ENCODE data around the gene GMPPB. TPM values are rescaled to one million over a fixed set of nuclear protein-coding genes. Genes with fewer than 3 reads are reported as not detected.
"Not testable (repeated sequence)": the region's sequence is repeated elsewhere in the genome, so short reads cannot be mapped to it uniquely, and the experiment has no call there.

GMPPB gene
- polyA plus RNA-seq, 4 donors, result 12.8 to 17.0 (median 14.0) TPM

DNA sequence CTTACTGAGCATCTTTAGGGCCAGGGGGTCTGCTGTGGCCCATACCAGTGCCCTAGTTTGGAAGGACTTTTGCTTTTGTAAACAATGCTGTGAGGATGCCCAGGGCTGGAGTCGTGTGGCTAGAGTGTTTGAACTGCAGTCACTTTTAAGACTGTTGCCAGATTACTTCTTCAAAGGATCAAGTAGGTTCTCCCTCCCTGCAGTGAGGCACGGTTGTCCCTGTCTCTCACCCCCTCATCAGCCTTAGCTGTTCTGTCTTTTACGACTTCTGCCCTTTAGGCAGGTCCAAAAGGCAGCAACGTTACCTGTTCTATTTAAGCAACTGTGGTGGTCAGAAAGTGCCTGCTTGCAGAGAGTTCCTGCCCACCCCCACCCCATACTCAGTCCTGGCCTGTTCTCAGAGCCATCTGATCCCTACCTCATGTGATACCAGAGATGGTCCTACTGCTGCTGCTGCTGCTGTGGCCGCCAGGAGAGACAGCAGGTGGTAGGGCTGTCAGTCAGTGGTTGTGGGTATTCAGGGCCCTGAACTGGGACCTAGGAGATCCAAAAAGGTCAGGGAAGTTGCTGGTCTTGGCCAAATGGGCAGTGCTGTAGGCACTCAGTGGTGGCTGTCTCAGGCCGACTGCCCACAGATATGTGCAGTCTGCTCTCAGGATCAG, 29.2 kb downstream of the GMPPB start:
- not testable (repeated sequence) for DNase-seq (ENCODE audit: low read depth in 4 of 4, low spot score in 3 of 4)

DNA sequence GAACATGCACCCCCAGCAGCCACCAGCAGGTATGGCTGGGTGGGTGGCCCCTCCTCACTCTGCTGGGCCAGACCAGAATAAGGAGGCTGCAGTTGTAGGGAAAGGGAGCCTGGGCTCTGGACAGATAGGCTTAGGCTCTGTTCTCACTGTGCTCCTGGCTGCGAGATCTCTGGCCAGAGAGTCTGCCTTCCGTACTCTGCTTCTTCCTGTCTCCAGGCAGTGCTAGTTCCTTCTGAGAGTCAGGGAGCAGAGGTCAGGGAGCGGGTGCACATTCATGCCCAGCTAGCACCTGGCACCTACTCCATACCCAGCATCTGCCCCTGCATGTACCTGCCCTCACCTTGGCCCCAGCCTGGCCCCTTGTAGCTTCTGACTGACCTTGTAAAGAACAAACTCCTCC, 32.3 kb downstream of the GMPPB start:
- not testable (repeated sequence) for DNase-seq (ENCODE audit: low read depth in 4 of 4, low spot score in 3 of 4)

- not testable (repeated sequence) for DNase-seq (ENCODE audit: low read depth in 4 of 4, low spot score in 3 of 4)
Measured at GRCh38 chr3:49690856-49691255, 32.9 kb downstream of the GMPPB start.

DNA sequence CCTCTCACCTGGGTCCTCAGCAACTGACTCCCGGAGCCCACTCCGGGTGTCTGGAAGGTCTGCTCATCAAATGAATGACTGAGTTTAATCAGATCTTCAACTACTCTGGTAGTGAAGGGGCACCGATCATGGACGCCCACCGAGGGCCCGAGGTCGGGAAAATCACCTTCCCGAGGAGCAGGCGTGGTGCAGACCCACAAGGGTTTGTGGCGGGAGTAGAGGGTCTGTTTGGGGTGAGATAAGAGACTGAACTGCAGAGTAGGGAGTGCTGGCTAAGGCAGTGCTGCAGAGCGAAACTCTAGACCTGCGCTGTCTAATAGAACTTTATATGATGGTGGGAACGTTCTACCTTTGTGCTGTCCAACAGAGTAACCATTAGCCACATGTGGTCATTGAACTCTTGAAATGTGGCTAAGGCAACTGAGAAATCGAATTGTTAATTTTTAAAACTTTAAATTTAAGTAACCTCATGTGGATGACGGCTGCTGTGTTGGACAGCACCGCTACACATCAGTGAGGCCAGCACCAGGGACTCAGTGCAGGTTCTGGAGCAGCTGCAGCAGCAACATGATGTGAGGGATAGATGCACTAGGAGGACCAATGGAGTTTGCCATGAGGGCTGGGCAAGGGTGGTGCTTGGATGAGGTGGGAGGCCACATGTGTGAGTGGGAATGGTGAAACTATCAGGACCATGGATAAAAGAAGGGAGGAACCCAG, 33.7 kb downstream of the GMPPB start:
- not testable (repeated sequence) for DNase-seq (ENCODE audit: low read depth in 4 of 4, low spot score in 3 of 4)

- DNase-seq (ENCODE audit: low read depth in 4 of 4, low spot score in 3 of 4), result peak; percentile 85 to 92 (median 88)
Measured at GRCh38 chr3:49689046-49689907, 34.5 kb downstream of the GMPPB start, which contains the start of the genes MST1 and RNF123. MST1 (minus strand) TSS chr3:49689474; CDS start chr3:49688691, 783 bp downstream. RNF123 (plus strand) TSS chr3:49689557; CDS start chr3:49691166, 1,609 bp downstream.

DNA sequence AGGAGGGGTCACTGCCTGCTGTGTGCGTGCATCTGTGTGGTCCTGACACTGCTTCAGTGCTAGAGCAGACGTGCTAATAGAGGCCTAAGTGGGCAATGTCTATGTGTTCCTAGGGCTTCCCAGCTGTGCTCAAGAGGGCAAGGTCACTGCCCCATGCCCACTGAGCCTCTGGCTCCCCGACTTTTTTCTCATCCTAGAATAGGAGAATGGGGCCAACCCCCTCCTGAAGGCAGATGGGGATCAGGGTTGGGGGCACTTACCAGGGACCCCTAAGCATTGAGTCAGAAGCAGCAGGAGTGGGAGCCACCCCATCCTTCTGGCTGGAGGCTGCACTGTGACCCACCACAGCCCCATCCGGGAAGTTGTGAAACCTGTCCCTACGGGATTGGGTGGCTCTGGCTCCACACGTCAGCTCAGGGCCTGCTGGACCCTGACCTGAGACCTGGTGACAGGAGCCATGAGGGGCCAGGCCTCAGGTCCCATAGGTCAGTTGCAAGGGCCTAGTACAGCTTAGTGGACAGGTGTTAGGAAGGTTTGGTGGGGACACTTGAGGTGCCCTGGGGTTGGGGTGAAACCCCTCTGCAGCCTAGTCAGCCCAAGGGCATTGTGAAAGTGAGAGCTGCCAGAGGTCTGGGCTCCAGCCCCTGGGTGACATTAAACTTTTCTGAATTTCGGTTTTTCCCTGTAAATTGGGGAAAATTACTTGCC, 35.3 kb downstream of the GMPPB start:
- DNase-seq (ENCODE audit: low read depth in 4 of 4, low spot score in 3 of 4), result not testable (repeated sequence)

GRCh38 chr3:49687424-49687795, 36.3 kb downstream of the GMPPB start:
- DNase-seq (ENCODE audit: low read depth in 4 of 4, low spot score in 3 of 4), result not testable (repeated sequence)

GRCh38 chr3:49686769-49687423, 36.9 kb downstream of the GMPPB start:
- peak in 1 of 4 donors; percentile 55 for DNase-seq (ENCODE audit: low read depth in 4 of 4, low spot score in 3 of 4)

DNA sequence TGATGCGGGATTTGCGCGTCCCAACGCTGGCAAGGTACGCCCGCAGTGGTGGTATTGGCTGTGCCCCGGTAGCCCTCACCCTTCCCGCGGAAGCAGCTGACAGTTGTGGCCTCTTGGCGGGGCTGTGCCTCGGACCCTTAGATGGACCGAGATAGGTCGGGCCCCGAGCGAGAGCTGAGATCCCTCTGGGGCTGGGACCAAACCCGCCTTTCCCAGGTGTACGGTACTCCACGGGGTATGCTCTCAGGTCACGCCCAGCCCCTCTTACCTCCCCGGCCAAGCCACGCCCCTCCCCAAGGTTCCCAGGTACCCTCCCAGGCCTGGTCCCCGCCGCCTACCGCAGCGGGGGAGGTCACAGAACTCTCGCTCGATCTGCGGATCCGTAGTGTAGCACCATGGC, 37.4 kb downstream of the GMPPB start:
- DNase-seq (ENCODE audit: low read depth in 4 of 4, low spot score in 3 of 4), result not testable (repeated sequence)

DNA sequence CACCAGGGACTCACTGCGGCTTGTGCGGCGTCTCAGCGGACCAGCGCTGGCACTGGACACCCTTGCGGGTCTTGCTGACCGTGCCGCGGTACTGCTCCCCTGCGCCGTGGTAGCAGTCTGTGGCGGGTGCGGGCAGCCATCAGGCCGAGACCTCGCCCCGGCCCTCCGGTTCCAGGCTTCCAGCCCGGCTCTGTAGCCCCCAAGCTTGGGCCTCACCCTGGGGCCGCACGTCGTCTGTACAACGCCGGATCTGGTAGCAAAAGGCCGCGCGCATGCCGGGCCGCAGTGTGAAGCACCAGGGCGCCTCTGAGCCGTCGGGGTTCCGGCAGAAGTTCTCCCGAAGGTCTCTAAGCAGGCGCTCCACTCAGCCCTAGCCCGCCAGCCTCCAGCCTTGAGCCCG, 37.9 kb downstream of the GMPPB start:
- DNase-seq (ENCODE audit: low read depth in 4 of 4, low spot score in 3 of 4), result not testable (repeated sequence)

GRCh38 chr3:49685103-49685502, 38.6 kb downstream of the GMPPB start:
- DNase-seq (ENCODE audit: low read depth in 4 of 4, low spot score in 3 of 4), result not testable (repeated sequence)

DNA sequence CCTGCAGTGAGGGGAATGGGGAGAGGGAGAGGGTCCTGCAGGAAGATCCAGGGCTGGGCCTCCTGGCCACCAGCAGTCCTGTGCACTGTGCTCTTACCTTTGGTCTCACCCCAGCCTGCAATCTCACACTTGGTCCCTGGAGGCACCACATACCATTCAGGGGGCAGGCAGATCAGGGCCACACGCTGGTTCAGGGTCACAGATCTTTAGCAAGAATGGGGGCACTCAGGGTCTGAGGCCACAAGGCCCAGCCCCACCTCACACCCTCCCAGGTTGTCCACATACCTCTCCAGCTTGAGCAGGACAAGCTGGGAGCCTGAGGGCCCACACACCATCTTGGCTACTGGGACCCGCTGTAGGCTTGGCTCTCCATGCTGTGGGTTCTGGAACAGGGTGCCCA, 39.3 kb downstream of the GMPPB start:
- not testable (repeated sequence) for DNase-seq (ENCODE audit: low read depth in 4 of 4, low spot score in 3 of 4)

DNA sequence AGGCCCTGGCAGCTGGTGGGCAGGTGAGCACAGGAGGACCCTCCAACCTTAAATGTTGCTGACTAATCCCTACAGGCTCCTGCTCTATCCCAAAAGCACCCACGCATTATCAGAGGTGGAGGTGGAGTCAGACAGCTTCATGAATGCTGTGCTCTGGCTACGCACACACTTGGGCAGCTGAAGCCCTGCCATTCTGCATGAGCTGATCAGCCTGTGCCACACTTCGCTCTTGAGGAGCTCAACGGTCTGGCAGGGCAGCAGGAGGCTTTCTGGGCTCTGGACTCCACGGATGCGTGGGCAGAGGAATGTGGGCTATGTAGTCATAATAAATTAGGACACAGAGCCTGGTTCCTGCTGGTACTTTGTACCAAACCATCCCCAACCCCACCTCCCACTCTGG, 40.6 kb downstream of the GMPPB start:
- DNase-seq (ENCODE audit: low read depth in 4 of 4, low spot score in 3 of 4), result no peak

DNA sequence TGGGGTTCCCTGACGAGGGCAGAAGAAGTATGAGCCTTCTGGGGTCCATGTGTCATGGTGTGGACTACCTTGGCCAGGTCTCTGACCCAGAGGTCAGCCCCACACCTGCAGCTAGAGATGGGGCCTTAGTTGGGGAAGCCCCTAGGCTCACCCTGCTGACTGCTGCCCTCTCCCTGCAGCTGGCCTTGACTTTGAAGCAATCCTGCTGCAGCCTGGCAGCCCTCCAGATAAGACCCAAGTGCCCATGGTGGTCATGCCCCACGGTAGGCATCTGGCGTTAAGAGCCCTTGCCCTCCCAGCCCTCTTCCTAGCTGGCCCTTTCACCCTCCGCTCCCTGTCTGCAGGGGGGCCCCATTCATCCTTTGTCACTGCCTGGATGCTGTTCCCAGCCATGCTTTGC, 42.2 kb downstream of the GMPPB start:
- no peak for DNase-seq (ENCODE audit: low read depth in 4 of 4, low spot score in 3 of 4)

DNA sequence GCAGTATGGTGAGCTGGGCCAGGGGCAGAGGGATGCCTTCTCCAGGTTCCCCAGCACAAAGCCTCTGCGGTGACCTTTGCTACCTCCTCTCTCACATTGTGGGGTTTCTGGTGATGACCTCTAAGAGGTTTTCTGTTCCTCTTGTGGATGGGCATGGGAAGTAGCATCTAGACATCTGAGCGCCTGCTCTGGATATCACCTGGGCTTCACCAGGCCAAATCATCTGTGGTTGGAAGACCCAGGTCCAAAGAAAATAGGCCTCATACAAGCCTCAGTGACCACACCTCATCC, 42.6 kb downstream of the GMPPB start:
- DNase-seq (ENCODE audit: low read depth in 4 of 4, low spot score in 3 of 4), result no peak

- no peak for DNase-seq (ENCODE audit: low read depth in 4 of 4, low spot score in 3 of 4)
Measured at GRCh38 chr3:49680493-49681231, 43.1 kb downstream of the GMPPB start.

- no peak for DNase-seq (ENCODE audit: low read depth in 4 of 4, low spot score in 3 of 4)
Measured at GRCh38 chr3:49675912-49676311, 47.8 kb downstream of the GMPPB start.

DNA sequence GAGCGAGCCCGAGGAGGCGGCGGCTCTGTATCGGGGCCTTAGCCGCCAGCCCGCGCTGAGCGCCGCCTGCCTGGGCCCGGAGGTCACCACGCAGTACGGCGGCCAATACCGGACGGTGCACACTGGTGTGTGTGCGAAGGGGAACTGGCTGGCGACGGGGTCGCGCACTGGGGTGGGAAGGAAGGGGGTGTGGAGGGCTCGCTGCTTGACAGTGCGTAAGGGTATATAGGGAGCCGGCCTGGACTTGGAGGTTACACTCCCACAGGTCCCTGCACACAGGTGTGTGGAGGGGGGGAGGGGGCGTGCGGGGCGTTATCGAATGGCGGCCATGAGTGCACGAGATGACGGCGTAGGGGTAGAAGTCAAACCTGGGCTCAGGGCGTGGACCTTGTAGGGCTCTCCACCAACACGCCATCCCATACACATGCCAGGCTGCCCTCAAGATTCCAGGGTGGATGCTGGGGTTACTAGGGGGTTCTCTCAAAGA, 49.2 kb downstream of the GMPPB start:
- no peak for DNase-seq (ENCODE audit: low read depth in 4 of 4, low spot score in 3 of 4)
